Activated T-cell treated with anti-CD3 and anti-CD28 coated beads for 4 hours (primary cell): ENCODE data around the gene MSMP.

Experiments
- DNase-seq: peaks from one replicate; pipeline ENCODE4 v3.0.0-alpha.2; 2020

The MSMP gene

GRCh38 chr9:35717132-35717870 is 36.8 kb downstream of the MSMP start:
- DNase-seq, result no peak

GRCh38 chr9:35716230-35716629 is 37.8 kb downstream of the MSMP start:
- no peak for DNase-seq

GRCh38 chr9:35714579-35715252 is 39.4 kb downstream of the MSMP start:
- DNase-seq, result no peak

- DNase-seq, result no peak
Observed at GRCh38 chr9:35714123-35714522, 40.0 kb downstream of the MSMP start.

GRCh38 chr9:35713578-35713977 is 40.5 kb downstream of the MSMP start:
- DNase-seq, result no peak

- no peak for DNase-seq
Observed at GRCh38 chr9:35712762-35713400, 41.2 kb downstream of the MSMP start.

GRCh38 chr9:35711501-35712428 is 42.3 kb downstream of the MSMP start:
- no peak for DNase-seq

GRCh38 chr9:35710818-35711500 is 43.1 kb downstream of the MSMP start:
- no peak for DNase-seq

GRCh38 chr9:35708146-35708545 is 45.9 kb downstream of the MSMP start:
- DNase-seq, result no peak

- DNase-seq, result no peak
Observed at GRCh38 chr9:35706951-35707350, 47.1 kb downstream of the MSMP start.

- DNase-seq, result no peak
Observed at GRCh38 chr9:35705836-35706430, 48.1 kb downstream of the MSMP start.

GRCh38 chr9:35705372-35705771 is 48.7 kb downstream of the MSMP start:
- no peak for DNase-seq

- no peak for DNase-seq
Observed at GRCh38 chr9:35703906-35704672, 50.0 kb downstream of the MSMP start.
